ENCODE results near the gene MLLT3.

GRCh38 chr9:20428976-20429375 lies 193.3 kb downstream of the MLLT3 start:
- TF ChIP-seq CTCF (IDR thresholded peaks at IDR 0.05 in 4 of 5, conservative IDR thresholded peaks at IDR 0.05 in 1 of 5) (no peak), POLR2A (IDR thresholded peaks at IDR 0.05) (no peak)
